Endothelial cell (in vitro differentiated cells): ENCODE data around the gene NRP2. TPM values are rescaled to one million over a fixed set of nuclear protein-coding genes. Genes with fewer than 3 reads are reported as not detected.

Experiments used
- DNase-seq: peaks from one replicate; pipeline ENCODE4 v3.0.0; 2021; ENCODE audit warnings: low spot score
- H3K27ac Mint-ChIP-seq: one replicate; pipeline ENCODE4 v1.8.0; 2021; ENCODE audit warnings: mixed read lengths, inconsistent platforms; ENCODE audit not compliant: unreplicated experiment
- H3K27me3 Mint-ChIP-seq: one replicate; pipeline ENCODE4 v1.8.0; 2021; ENCODE audit warnings: mild to moderate bottlenecking, moderate library complexity, mixed read lengths, inconsistent platforms; ENCODE audit not compliant: unreplicated experiment
- H3K36me3 Mint-ChIP-seq: one replicate; pipeline ENCODE4 v1.8.0; 2021; ENCODE audit warnings: mild to moderate bottlenecking, low read depth, mixed read lengths, inconsistent platforms; ENCODE audit not compliant: unreplicated experiment
- H3K4me1 Mint-ChIP-seq: one replicate; pipeline ENCODE4 v1.8.0; 2021; ENCODE audit warnings: mild to moderate bottlenecking, mixed read lengths, inconsistent platforms; ENCODE audit not compliant: unreplicated experiment
- H3K4me3 Mint-ChIP-seq: one replicate; pipeline ENCODE4 v1.8.0; 2021; ENCODE audit warnings: mild to moderate bottlenecking, mixed read lengths, inconsistent platforms; ENCODE audit not compliant: unreplicated experiment
- H3K9me3 Mint-ChIP-seq: one replicate; pipeline ENCODE4 v1.8.0; 2021; ENCODE audit warnings: mixed read lengths, inconsistent platforms; ENCODE audit not compliant: unreplicated experiment
- CTCF ChIP-seq: fragments of 200-600 bp; sonication (generic); IDR thresholded peaks from one replicate; pipeline ENCODE4 v1.5.0; 2021; ENCODE audit warnings: antibody characterized with exemption; ENCODE audit not compliant: unreplicated experiment
- total RNA-seq: library from RNA; stranded (reverse); fragmentation: NEBNext Ultra II Directional; extraction: Animal tissue kit (Norgen Biotek cat#: 25700); gene quantifications from one replicate; pipeline ENCODE4 v1.2.1, GENCODE V29; 2021; ENCODE audit not compliant: unreplicated experiment

NRP2 gene
- total RNA-seq, 1 donor from 2014 or later = 258 TPM

GRCh38 chr2:205760157-205760556 is 77.9 kb downstream of the NRP2 start:
- Mint-ChIP-seq H3K36me3 (peaks cover 49% of the 10 kb centered on the region), H3K4me1 (peaks cover 59% of the 10 kb centered on the region), H3K9me3 (no peaks in the 10 kb centered on the region), H3K4me3 (no peak overlapping the region), H3K27me3 (peaks cover 5% of the 10 kb centered on the region), H3K27ac (peak overlapping the region; percentile 34)
- TF ChIP-seq CTCF = no peak
- DNase-seq = no peak

DNA sequence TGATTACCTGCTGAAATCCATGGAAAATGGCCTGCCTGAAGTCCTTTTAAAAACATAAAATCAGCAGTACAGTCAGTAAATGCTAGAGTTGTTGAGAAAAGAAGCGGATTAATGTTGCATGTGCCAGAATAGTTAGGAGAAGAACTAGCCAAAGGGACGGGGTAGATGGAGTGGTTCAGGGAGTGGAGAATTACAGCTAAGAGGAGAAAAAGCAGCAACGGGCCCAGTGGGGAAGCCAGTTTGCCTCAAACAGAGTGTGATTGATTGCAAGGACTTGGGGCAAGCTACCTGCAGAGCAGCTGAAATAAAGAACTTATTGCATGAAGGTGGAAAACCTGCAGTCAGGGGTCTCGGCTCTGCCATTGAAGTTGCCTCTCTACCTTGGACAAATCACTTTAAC is 79.1 kb downstream of the NRP2 start:
- DNase-seq = no peak
- Mint-ChIP-seq H3K36me3 (peaks cover 50% of the 10 kb centered on the region), H3K4me3 (no peak overlapping the region), H3K27ac (peak overlapping the region; percentile 28), H3K4me1 (peaks cover 66% of the 10 kb centered on the region), H3K27me3 (peaks cover 8% of the 10 kb centered on the region), H3K9me3 (no peaks in the 10 kb centered on the region)
- TF ChIP-seq CTCF = no peak

- no peak overlapping the region for H3K4me3 Mint-ChIP-seq
- no peaks in the 10 kb centered on the region for H3K9me3 Mint-ChIP-seq
- peaks cover 8% of the 10 kb centered on the region for H3K27me3 Mint-ChIP-seq
- H3K27ac Mint-ChIP-seq = peak overlapping the region; percentile 100
- no peak for TF ChIP-seq CTCF
- H3K36me3 Mint-ChIP-seq = peaks cover 44% of the 10 kb centered on the region
- DNase-seq = no peak
- H3K4me1 Mint-ChIP-seq = peaks cover 57% of the 10 kb centered on the region
Measured at GRCh38 chr2:205762881-205763280, 80.6 kb downstream of the NRP2 start.

GRCh38 chr2:205763708-205764211 is 81.5 kb downstream of the NRP2 start:
- Mint-ChIP-seq H3K27ac (peak overlapping the region; percentile 100), H3K27me3 (peaks cover 8% of the 10 kb centered on the region), H3K4me3 (peak overlapping the region; percentile 62), H3K4me1 (peaks cover 52% of the 10 kb centered on the region), H3K9me3 (no peaks in the 10 kb centered on the region), H3K36me3 (peaks cover 41% of the 10 kb centered on the region)
- TF ChIP-seq CTCF = peak; percentile 92
- DNase-seq = peak; percentile 96

DNA sequence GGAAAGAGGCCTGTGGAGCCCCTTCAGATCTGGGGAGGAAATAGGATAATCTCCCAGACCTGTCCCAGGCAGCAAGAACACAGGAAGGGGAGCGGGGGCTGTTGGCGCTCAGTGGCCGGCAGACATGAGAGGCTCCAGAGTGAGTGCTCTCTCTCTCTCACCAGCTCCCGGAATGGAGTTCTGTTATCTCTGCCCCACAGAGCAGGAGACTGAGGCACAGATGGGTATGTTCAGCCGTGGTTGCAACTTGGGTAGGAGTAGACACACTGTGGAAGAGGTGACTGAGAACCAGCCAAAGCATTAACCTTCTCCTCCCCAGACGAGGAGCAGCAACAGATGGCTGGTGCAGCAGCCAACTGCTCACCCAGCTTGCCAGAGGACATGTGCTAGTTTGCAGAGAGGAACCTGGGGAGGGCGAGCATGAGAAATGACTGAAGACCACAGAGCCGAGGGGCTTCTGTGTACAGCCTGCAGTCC is 82.0 kb downstream of the NRP2 start:
- Mint-ChIP-seq H3K36me3 (peaks cover 40% of the 10 kb centered on the region), H3K4me1 (peaks cover 55% of the 10 kb centered on the region), H3K27me3 (peaks cover 8% of the 10 kb centered on the region), H3K27ac (peak overlapping the region; percentile 100), H3K4me3 (peak overlapping the region; percentile 62), H3K9me3 (no peaks in the 10 kb centered on the region)
- DNase-seq = peak; percentile 57
- no peak for TF ChIP-seq CTCF
